GM12878 (cell line): ENCODE measurements around the gene DNAH2. TPM values are rescaled to one million over a fixed set of nuclear protein-coding genes. Genes with fewer than 3 reads are reported as not detected.

Experiments used
- EP300 ChIP-seq, 2 experiments: fragments of 150-350 bp in 1 of 2; IDR thresholded peaks; 2 replicates each; pipeline ENCODE4 v1.6.1; 2011 to 2012; ENCODE audit warnings: low read depth in 2 of 2, low read length in 2 of 2, borderline replicate concordance in 1 of 2, improper control_type of control experiment in 1 of 2, inconsistent platforms in 1 of 2; ENCODE audit not compliant: control insufficient read depth in 1 of 2
- ESRRA ChIP-seq: IDR thresholded peaks from 2 replicates; pipeline ENCODE4 v1.6.1; 2012; ENCODE audit warnings: mild to moderate bottlenecking, low read length, improper control_type of control experiment
- GATAD2B ChIP-seq: fragments of 450-650 bp; conservative IDR thresholded peaks from 2 replicates; pipeline ENCODE4 v1.6.1; 2017; ENCODE audit warnings: low read depth, mild to moderate bottlenecking, moderate library complexity
- MEF2B ChIP-seq: fragments of 450-650 bp; IDR thresholded peaks from 2 replicates; pipeline ENCODE4 v1.6.1; 2018; ENCODE audit warnings: mild to moderate bottlenecking, moderate library complexity; ENCODE audit not compliant: partially characterized antibody, poor library complexity, severe bottlenecking
- NFIC ChIP-seq: IDR thresholded peaks from 2 replicates; pipeline ENCODE4 v1.6.1; 2012; ENCODE audit warnings: low read depth, mild to moderate bottlenecking, inconsistent platforms, low read length, moderate library complexity
- NR2F1 ChIP-seq: fragments of 450-650 bp; conservative IDR thresholded peaks from 2 replicates; pipeline ENCODE4 v1.6.1; 2017; ENCODE audit warnings: mild to moderate bottlenecking
- SMAD1 ChIP-seq: fragments of 450-650 bp; IDR thresholded peaks from 2 replicates; pipeline ENCODE4 v1.6.1; 2018; ENCODE audit warnings: mild to moderate bottlenecking, low read depth; ENCODE audit not compliant: partially characterized antibody
- SMC3 ChIP-seq: IDR thresholded peaks from 2 replicates; pipeline ENCODE4 v1.6.1; 2011; ENCODE audit warnings: low read length, improper control_type of control experiment, borderline replicate concordance
- SREBF2 ChIP-seq: IDR thresholded peaks from 2 replicates; pipeline ENCODE4 v1.6.1; 2012; ENCODE audit warnings: mild to moderate bottlenecking, low read length
- ZBTB4 ChIP-seq: fragments of 450-650 bp; formaldehyde crosslinking; IDR thresholded peaks from 2 replicates; pipeline ENCODE4 v1.4.0; 2022; ENCODE audit warnings: mild to moderate bottlenecking, moderate library complexity
- ZNF592 ChIP-seq: fragments of 450-650 bp; IDR thresholded peaks from 2 replicates; pipeline ENCODE4 v1.6.1; 2017; ENCODE audit warnings: mild to moderate bottlenecking, moderate library complexity
- ZSCAN29 ChIP-seq: fragments of 450-650 bp; IDR thresholded peaks from 2 replicates; pipeline ENCODE4 v1.6.1; 2017; ENCODE audit warnings: mild to moderate bottlenecking, moderate library complexity
- polyA plus RNA-seq, 11 experiments: library from polyadenylated mRNA; depleted of rRNA in 4 of 11; unstranded in 6 of 11; stranded (reverse) in 5 of 11; fragments of >200 nt; fragmentation: Nextera tagmentation in 4 of 11; fragmentation: Illumina TruSeq in 1 of 11; extraction: Ambion mirVana in 4 of 11; extraction: Trizol in 1 of 11; gene quantifications; 1 replicate in 1 of 11; 2 replicates in 10 of 11; pipeline versions ENCODE4 v1.2.1 to v1.2.3, GENCODE V29; 2011 to 2016; ENCODE audit warnings: inconsistent platforms in 2 of 11, missing spikeins in 2 of 11, low read depth in 1 of 11
- total RNA-seq, 4 experiments: library from RNA; depleted of rRNA in 3 of 4; stranded (reverse); fragments of >200 nt in 3 of 4; fragmentation: Illumina TruSeq in 1 of 4; extraction: Trizol in 1 of 4; gene quantifications; 2 replicates each; pipeline versions ENCODE4 v1.2.1 to v1.2.3, GENCODE V29; 2013 to 2021
- TF ChIP-seq, protein P1 (sequence below): IDR thresholded peaks from 2 replicates; pipeline ENCODE4 v1.6.1; 2011; ENCODE audit warnings: borderline replicate concordance, low read depth, mild to moderate bottlenecking, moderate library complexity, mixed read lengths, low read length; ENCODE audit not compliant: insufficient read depth; ENCODE audit errors: extremely low read length
- TF ChIP-seq, protein P2 (sequence below): IDR thresholded peaks from 2 replicates; pipeline ENCODE4 v1.6.1; 2012; ENCODE audit warnings: improper control_type of control experiment, low read depth, low read length; ENCODE audit not compliant: insufficient replicate concordance

Gene DNAH2
- total and polyA plus RNA-seq, 10 of the 15 experiments (the other 5 are each of a cell fraction or from before 2014, with no cell fraction given) = not detected

DNA sequence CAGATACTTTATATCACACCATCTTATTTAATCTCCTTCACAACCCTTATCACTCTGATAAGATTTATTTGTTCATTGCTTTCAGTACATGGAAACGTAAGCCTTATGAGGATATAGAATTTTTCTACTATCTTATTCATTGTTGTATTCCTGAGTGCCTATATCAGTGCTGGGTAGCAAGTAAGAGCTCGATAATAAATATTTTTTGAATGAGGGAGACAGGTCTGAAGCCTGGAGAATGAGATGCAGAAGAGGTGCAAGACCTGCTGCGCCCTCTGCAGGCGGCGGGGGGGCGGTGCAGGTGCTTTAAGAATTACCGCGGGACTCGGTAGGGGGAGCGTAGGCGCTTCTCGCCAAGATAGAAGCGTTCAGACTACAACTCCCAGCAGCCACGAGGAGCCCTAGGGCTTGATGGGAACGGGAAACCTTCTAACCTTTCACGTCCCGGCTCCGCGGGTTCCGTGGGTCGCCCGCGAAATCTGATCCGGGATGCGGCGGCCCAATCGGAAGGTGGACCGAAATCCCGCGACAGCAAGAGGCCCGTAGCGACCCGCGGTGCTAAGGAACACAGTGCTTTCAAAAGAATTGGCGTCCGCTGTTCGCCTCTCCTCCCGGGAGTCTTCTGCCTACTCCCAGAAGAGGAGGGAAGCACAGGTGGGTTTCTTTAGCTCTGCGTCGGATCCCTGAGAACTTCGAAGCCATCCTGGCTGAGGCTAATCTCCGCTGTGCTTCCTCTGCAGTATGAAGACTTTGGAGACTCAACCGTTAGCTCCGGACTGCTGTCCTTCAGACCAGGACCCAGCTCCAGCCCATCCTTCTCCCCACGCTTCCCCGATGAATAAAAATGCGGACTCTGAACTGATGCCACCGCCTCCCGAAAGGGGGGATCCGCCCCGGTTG, 29.4 kb upstream of the DNAH2 start, which contains the start of gene WRAP53 (continued):
- no peak for TF ChIP-seq ZNF592
- TF ChIP-seq NR2F1 = peak; percentile 88
- TF ChIP-seq SMAD1 = no peak
- 0 out of 2 replicates have a peak, but pooled peaks have one; percentile 32 for TF ChIP-seq GATAD2B
- TF ChIP-seq, protein P1, sequence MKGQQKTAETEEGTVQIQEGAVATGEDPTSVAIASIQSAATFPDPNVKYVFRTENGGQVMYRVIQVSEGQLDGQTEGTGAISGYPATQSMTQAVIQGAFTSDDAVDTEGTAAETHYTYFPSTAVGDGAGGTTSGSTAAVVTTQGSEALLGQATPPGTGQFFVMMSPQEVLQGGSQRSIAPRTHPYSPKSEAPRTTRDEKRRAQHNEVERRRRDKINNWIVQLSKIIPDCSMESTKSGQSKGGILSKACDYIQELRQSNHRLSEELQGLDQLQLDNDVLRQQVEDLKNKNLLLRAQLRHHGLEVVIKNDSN = no peak
- no peak for TF ChIP-seq MEF2B
- peak in 1 of 2 experiments; percentile 22; a peak in 1 of 4 replicates for TF ChIP-seq EP300 (IDR thresholded peaks at IDR 0.05; ENCODE audit: borderline replicate concordance in 1 of 2, control insufficient read depth in 1 of 2, low read depth in 2 of 2, low read length in 2 of 2)
- TF ChIP-seq, protein P2, sequence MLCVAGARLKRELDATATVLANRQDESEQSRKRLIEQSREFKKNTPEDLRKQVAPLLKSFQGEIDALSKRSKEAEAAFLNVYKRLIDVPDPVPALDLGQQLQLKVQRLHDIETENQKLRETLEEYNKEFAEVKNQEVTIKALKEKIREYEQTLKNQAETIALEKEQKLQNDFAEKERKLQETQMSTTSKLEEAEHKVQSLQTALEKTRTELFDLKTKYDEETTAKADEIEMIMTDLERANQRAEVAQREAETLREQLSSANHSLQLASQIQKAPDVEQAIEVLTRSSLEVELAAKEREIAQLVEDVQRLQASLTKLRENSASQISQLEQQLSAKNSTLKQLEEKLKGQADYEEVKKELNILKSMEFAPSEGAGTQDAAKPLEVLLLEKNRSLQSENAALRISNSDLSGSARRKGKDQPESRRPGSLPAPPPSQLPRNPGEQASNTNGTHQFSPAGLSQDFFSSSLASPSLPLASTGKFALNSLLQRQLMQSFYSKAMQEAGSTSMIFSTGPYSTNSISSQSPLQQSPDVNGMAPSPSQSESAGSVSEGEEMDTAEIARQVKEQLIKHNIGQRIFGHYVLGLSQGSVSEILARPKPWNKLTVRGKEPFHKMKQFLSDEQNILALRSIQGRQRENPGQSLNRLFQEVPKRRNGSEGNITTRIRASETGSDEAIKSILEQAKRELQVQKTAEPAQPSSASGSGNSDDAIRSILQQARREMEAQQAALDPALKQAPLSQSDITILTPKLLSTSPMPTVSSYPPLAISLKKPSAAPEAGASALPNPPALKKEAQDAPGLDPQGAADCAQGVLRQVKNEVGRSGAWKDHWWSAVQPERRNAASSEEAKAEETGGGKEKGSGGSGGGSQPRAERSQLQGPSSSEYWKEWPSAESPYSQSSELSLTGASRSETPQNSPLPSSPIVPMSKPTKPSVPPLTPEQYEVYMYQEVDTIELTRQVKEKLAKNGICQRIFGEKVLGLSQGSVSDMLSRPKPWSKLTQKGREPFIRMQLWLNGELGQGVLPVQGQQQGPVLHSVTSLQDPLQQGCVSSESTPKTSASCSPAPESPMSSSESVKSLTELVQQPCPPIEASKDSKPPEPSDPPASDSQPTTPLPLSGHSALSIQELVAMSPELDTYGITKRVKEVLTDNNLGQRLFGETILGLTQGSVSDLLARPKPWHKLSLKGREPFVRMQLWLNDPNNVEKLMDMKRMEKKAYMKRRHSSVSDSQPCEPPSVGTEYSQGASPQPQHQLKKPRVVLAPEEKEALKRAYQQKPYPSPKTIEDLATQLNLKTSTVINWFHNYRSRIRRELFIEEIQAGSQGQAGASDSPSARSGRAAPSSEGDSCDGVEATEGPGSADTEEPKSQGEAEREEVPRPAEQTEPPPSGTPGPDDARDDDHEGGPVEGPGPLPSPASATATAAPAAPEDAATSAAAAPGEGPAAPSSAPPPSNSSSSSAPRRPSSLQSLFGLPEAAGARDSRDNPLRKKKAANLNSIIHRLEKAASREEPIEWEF = no peak
- no peak for TF ChIP-seq ZBTB4
- no peak for TF ChIP-seq ZSCAN29
- no peak for TF ChIP-seq SREBF2
- peak; percentile 71 for TF ChIP-seq SMC3
- TF ChIP-seq ESRRA = no peak
- no peak; the same call in 1 of the 2 replicates for TF ChIP-seq NFIC
